Nucleus accumbens (tissue), 56 donors: ENCODE data around the gene TMEFF2.

Experiments used
- DNase-seq, 56 donors: peaks; one replicate each; lab custom pipeline; 2025; lab: John Stamatoyannopoulos, UW

The TMEFF2 gene

DNA sequence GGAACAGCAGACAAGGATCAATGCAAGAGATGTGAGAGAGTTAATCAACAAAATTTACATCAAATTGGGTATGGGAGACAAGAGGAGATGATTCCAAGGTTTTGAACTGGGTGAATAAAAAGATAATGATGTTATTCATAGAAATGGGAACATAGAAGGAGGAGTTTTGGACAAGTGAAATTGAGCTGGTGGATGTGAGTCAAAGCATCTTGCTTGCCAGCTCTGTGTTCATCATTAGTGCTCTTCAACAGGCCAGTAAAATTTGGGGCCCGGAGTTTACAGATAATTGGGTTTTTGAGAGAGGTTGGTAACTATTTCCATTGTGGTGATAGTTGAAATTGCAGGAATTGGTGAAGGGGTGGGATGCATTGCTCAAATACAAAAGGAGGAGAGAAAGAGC is 277.9 kb downstream of the TMEFF2 start:
- DNase-seq: no peak

DNA sequence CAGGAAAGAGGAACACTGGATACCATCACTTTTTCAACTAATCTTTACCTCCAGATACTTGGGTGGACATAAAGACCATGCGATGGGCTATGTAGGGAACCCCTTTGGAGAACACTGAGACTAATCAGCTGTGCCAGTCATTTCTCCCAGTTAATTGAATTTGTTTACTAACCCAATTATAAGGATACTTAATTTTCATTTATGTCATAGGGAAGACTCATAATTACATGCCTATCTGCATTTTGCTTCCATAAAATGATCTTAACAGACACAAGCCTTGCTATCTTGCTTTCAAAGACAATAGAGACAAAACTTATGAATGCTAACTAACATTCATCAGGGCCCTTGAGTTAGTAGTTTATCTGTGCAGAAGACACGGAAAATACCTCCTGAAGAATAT is 279.0 kb downstream of the TMEFF2 start:
- no peak for DNase-seq

DNA sequence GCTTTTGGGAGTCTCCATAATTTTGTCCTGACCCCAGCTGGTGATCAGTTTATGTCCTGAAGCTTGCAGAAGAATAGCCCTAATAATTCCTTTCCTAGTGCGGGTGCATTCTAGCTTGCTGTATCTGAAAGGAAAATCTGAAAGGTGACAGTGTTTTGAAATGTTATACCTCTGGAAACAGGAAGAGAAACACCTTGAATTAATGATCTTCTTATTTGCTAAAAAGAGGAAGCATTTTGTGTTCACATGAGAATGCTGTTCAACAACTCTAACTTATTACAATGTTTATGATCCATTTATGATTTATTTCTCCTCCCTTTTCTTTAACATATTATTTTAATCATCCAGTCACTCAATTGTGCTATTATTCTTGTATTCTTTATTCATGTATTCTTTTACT is 280.9 kb downstream of the TMEFF2 start:
- DNase-seq: no peak

DNA sequence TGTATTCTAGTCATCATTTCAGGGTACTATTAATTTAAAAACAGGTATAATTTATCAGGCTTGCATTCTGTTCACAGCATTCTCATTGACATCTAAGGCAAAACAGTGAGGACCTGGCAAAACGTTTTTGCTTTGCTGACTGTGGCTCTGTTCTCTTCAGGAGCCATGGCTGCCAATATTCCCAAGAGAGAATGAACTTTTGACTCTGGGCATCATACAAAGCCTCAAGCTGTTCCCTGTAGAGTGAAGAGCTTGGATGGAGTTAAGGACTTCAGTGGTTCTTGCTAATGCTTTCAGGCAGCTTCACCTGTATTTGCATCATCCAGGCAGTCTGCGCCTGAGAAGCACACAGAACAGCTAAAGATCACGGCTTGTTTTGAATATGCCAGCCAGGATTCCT is 282.0 kb downstream of the TMEFF2 start:
- DNase-seq: no peak

GRCh38 chr2:191910518-191910917 is 284.2 kb downstream of the TMEFF2 start:
- DNase-seq: no peak

GRCh38 chr2:191908874-191909273 is 285.9 kb downstream of the TMEFF2 start:
- DNase-seq: no peak

DNA sequence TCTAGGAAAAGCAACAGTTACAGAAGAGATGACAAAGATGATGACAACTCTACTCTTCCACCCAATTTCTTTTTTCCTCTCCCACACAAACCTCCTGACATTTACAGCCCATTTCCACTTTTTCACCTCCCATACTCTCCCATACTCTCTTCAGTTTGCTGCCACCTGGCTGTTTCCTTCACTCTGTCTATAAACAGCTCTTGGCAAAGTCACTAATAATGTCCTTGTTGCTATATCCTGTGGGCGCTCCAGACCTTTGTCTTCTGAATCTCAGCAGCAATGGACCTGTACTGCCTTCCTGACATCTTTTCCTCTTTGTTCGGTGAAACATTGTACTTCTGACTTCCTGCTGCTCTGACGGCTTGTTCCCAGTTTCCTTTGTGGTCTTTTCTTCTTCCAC is 287.2 kb downstream of the TMEFF2 start:
- no peak for DNase-seq

DNA sequence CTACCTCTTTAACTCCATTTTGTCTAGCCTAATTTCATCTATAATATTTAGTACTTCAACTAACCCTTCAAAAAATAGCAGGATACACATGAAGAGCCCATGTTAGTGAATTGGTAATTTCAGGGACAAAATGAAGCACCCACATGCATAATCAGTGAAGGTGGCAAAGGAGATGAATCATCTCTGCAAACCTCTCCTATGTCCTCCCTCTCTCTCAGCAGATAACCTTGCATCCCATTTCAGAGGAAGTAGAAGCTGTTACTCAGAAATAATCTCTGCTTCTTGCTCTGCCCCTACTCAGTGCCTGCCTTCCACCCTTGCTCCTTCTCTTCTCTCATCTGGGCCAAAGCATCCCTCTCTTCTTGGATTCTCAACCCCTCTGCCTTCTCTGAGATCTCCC is 287.6 kb downstream of the TMEFF2 start:
- DNase-seq: no peak

GRCh38 chr2:191905336-191905735 is 289.4 kb downstream of the TMEFF2 start:
- no peak for DNase-seq

GRCh38 chr2:191901031-191901430 is 293.7 kb downstream of the TMEFF2 start:
- no peak for DNase-seq

DNA sequence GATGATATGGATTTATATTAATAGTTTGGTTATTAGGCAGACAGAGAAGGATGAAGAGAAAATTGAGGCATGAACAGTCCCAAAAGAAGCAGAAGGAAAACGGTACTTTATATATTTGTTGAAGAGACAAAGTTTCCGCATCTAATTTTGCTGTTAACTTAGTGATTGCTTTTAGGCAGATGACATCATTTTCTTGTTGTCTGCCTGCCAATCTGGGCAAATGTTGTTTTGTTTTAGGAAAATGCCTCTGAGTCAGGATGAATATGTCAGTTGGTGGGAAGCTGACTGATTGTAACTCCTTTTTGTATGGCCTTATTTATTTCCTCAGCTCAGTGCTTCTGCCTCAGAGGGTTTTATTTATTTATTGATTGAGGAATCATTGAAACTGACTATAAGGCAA is 295.3 kb downstream of the TMEFF2 start:
- DNase-seq: no peak
